ENCODE measurements around the gene SCARB2. TPM values are rescaled to one million over a fixed set of nuclear protein-coding genes. Genes with fewer than 3 reads are reported as not detected.
"Not testable (repeated sequence)": the region's sequence is repeated elsewhere in the genome, so short reads cannot be mapped to it uniquely, and the experiment has no call there.

The SCARB2 gene, protein sequence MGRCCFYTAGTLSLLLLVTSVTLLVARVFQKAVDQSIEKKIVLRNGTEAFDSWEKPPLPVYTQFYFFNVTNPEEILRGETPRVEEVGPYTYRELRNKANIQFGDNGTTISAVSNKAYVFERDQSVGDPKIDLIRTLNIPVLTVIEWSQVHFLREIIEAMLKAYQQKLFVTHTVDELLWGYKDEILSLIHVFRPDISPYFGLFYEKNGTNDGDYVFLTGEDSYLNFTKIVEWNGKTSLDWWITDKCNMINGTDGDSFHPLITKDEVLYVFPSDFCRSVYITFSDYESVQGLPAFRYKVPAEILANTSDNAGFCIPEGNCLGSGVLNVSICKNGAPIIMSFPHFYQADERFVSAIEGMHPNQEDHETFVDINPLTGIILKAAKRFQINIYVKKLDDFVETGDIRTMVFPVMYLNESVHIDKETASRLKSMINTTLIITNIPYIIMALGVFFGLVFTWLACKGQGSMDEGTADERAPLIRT
- 213 TPM for total RNA-seq

DNA sequence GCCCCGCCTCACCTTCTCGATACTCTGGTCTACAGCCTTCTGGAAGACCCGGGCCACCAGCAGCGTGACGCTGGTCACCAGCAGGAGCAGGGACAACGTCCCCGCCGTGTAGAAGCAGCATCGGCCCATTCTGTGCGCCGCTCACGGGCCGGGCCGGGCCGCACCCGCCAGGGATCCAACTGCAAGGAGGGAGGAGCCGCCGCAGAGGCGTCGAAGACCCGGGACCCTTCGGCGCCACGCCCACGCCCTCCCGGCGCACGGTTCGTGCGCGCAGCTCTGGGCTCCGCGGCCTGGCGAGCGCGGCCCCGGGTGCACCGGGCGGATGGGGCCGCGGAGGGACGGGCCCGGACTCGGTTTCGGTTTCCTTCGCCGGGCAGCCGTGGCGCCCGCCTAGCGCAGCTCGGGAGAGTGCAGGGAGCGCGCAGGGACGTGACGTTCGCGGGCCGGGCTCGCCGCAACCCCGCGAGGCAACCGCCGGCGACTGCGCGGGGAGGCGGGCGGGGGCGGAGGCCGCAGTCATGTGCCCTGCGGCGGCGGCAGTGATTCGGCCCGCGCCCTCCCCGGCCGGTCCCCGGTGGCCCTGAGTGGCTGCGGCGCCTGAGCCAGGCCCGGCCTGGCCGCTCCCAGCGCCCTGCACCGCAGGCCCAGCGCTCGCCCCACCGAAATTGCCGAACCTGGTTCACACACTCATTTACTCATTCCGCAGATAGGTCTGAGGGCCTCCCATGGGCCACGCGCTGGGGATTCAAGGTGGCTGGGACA is at the start of gene SCARB2:
Gene SCARB2 (minus strand): TSS at position 410 of the 762 bp plus-strand sequence. CDS start 281 bp downstream, at position 129.
- DNase-seq (ENCODE audit: low spot score) = peak; percentile 88

DNA sequence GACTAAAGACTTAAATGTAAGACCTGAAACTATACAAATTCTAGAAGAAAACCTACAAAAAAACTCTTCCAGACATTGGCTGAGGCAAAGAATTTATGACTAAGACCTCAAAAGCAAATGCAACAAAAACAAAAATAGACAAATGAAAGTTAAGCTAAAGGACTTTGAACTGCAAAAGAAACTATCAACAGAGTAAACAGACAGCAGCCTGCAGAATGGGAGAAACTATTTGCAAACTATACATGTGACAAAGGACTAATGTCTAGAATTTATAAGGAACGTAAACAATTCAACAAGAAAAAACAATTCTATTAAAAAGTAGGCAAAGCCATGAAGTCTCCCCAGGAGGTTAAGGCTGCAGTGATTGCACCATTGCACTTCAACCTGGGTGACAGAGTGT is 46.9 kb upstream of the SCARB2 start:
- DNase-seq (ENCODE audit: low spot score) = no peak

DNA sequence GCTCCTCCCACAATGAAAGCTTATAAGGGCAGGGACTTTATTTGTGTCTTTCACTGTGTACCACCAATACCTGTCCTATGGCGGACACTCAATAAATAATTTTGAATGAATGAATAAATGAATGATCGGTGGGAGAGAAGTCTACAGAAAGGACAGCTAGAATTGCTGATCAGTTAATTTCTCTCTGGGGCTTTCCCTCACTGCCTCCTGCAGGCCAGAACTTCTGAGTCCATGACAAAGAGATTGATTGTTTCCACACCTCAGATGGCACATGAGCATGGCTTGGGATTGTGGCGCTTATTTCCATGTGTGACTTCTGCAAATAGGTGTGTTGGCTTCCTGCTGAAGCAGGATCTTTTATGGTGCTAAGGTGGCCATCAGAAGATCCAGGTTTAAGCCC is 44.2 kb upstream of the SCARB2 start:
- DNase-seq (ENCODE audit: low spot score) = no peak

DNA sequence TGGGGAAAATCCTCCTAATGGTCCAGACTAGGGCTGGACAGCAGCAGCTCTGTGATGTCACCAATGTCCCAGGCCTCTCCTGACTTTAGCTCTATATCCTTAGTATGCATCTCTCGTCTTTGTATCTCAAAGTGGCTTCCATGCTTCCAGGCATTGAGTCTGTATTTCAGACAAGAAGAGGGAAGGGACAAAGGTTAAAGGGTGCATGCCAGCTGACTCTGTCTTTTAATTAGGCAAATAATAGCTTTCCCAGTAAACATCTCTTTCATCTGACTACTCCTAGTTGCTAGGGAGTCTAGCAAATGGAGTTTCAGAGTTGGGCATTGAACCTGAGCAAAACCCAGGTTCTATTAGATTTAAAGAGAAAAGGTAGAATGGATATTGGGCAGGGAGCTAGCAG is 43.3 kb upstream of the SCARB2 start:
- no peak for DNase-seq (ENCODE audit: low spot score)

DNA sequence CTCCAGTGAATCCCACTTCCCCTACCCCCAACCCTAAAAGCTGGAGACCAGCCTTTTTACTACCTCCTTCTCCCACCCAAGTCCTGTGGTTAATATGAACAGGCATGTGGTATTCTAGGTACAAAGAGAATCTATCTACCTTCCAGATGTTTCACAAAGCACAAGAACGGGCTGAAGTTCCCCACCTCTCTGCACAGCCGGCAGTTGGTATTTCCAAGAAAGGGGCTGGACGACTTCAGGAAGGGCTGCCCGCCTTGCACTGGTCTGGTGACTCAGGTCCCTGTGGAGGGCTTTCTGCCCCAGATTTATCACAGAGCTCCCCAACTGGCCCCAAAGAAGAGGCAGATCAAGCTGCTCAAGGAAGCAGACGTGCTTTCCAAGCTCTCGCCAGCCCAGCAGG is 42.4 kb upstream of the SCARB2 start:
- no peak for DNase-seq (ENCODE audit: low spot score)

DNA sequence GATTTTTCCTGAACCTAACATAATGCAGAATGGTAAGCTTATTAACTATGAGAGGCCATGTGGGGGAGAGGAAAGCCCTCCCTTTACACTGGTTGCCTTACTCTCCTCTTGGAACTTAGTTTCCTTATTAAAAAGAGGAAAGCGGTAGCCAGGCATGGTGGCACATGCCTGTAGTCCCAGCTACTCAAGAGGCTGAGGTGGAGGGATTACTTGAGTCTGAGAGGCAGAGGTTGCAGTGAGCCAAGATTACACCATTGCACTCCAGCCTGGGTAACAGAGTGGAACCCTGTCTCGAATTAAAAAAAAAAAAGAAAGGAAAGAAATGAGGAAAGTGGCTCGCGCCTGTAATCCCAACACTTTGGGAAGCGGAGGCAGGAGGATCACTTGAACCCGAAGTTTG is 39.9 kb upstream of the SCARB2 start:
- no peak for DNase-seq (ENCODE audit: low spot score)

DNA sequence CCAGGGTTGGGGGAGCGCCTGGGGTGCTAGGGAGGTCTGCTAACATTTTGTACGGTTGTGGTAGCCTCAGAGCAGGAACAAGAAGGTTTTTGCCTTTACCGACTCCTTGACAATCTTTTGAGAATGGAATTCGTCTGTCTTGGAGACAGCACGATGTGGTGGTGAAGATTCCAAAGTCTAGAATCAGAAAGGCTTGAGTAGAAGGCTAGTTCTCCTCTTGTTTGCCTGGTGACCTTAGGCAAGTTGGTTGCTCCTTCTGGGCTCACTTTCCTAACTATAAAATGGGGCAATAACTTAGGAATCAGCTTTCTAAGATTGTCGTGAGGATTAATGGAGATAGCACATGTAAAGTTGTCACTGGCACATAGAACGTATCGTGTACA is 38.6 kb upstream of the SCARB2 start:
- no peak for DNase-seq (ENCODE audit: low spot score)

DNA sequence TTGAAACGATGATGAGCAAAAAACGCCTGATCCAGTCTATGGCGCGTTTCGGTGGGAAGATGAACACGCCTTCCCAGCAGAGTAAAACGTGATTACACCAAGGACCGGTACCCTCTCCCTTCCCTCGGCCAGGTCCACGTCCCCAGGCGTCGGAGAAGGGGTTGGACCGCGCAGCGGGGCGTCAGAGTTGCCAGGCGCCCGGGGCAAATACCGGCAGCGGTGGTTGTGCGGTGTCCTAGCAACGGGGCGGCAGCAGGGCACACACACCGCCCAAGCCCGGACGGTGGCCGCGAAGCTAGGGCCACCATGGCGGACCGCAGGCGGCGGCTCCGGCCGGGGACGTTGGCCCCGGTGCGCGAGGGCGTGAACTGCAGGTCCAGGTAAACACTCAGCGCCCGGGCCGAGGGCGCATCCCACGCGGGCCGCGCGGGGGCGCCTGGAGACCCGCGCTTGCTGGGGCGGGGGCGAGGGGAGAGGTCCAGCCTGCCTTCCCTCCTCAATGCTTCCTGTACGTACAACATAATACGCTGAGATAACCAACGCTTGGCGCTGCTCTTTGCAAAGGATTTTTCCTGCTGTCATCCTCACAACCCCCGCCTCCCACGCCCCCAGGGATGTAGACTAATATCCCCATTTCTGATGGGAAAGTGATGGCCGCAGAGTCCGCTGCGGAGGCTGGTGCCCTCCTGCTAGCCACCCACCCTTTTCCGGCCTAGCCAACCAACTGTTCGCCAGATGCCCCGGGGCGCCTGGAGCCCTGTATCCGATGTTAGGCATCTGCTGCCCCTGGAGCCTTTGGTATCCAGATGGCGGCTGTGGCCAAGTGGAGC is 38.0 kb upstream of the SCARB2 start, which contains the start of gene FAM47E:
Gene FAM47E (plus strand): TSS at position 281 of the 830 bp plus-strand sequence. CDS start 26 bp downstream, at position 307.
- peak; percentile 73 for DNase-seq (ENCODE audit: low spot score)

DNA sequence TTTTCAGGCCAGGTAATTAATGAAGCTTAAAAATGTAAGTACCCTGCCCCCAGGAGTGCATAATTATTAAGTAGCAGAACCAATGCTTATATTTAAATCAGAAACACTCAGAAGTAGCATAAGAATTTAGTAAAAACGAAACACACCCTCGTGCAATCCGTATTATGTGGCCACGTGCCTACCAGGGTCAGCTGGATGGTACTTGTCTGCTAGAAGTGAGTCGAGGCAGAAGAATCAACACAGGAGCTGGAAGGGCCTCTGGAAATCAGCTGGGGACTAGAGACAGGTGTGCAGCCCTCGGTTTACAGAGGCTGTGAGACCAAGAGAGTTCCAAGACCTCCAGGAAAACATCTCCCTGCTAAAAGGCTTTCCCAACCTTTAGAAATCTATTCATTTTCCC is 37.3 kb upstream of the SCARB2 start:
- DNase-seq (ENCODE audit: low spot score) = no peak

DNA sequence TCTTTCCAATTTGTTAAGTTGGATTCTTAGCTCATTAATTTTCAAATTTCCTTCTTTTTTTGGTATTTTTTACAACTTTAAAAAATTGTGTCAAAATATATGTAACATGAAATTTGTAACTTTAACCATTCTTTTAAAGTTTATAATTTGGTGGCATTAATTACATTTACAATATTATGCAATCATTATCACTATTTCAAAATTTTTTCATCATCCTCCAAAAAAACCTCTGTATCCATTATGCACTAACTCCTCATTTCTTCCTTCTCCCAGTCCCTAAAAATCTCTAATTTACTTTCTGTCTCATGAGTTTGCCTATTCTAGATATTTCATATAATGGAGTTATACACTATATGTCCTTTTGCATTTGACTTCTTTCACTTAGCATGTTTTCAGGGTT is 33.2 kb upstream of the SCARB2 start:
- no peak for DNase-seq (ENCODE audit: low spot score)

DNA sequence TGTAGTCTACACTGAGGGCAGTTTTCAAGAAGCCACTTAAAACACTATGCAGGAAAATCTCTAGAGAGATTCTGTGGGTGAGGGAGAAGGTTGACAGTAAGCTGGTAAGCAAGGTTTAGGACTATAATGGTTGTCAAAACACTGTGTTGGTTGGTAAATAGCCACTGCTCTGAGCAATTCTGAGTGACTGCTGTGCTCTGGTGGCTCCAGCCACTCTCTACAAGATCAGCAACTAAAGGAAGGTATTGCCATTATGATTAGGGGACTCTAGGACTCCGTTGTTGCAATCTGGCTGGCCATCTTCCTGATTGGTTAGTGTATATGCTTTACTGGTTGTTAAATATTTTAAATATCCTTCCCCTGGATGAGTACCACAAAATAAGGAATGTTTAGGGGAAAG is 32.4 kb upstream of the SCARB2 start:
- DNase-seq (ENCODE audit: low spot score) = no peak

DNA sequence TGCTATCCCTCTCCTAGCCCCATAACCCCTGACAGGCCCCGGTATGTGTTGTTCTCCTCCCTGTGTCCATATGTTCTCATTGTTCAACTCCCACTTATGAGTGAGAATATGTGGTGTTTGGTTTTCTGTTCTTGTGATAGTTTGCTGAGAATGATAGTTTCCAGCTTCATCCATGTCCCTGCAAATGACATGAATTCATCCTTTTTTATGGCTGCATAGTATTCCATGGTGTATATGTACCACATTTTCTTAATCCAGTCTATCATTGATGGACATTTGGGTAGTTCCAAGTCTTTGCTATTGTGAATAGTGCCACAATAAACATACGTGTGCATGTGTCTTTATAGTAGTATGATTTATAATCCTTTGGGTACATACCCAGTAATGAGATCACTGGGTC is 30.3 kb upstream of the SCARB2 start:
- DNase-seq (ENCODE audit: low spot score) = not testable (repeated sequence)

DNA sequence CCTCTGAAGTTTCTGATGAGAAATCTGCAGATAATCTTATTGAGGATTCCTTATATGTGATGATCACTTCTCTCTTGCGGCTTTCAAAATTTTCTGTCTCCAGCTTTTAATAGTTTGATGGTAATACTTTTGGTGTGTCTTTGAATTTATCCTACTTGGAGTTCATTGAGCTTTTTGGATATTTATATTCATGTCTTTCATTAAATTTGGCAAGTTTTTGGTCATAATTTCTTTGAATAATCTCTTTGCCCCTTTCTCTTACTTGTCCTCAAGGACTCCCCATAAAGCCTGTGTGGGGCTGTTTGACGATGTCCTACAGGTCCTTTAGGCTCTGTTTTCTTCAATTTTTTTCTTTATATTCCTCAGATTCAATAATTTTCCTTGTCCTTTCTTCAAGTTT is 26.6 kb upstream of the SCARB2 start:
- no peak for DNase-seq (ENCODE audit: low spot score)

DNA sequence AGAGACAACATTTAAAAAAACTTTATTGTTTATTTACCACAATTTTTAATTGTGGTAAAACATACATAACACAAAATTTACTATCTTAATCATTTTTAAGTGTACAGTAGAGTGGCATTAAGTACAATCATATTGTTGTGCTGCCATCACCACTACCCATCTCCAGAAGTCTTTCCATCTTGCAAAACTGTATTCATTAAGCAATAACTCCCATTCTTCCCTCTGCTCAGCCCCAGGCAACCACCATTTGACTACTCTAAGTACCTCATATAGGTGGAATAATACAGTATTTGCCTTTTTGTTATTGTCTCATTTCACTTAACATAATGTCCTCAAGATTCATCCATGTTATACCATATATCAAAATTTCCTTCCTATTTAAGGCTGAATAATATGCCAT is 25.1 kb upstream of the SCARB2 start:
- no peak for DNase-seq (ENCODE audit: low spot score)

DNA sequence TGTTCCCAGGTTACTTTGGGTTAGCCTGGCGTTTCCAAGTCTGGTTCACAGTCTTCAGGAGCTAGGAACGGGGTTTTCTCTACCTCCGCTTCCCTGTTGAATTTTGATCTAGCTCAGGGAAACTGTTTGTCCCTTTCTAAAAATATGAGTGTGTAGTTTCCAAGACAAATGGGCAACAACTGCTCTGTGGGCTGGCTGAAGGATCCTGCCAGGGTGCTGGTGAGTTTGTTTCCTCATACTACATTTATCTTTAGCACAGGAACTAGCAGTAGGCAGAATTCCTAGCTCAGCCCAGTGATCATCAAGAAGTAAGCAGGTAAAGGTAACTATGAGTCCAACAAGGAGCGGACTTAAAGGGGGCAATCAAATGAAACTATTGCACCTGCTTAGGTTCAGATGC is 24.6 kb upstream of the SCARB2 start:
- DNase-seq (ENCODE audit: low spot score) = no peak

DNA sequence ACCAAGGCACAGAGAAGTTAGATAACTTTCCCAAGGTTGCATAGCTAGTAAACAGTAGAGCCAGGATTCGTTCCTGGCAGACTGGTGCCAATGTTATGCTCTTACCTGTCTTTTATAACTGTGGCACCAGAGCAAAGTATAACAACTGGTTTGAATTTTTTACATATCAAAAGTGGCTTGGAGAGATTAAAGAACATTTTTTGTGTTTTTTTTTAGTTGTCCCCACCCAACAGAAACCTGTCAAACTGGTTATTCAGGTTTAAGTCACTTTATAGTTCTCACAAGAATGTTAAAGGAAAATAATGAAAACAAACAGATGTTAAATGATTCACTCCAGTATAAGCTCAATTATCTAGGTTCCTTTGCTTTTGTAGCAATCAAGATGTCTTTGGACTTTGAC is 22.3 kb upstream of the SCARB2 start:
- DNase-seq (ENCODE audit: low spot score) = no peak

DNA sequence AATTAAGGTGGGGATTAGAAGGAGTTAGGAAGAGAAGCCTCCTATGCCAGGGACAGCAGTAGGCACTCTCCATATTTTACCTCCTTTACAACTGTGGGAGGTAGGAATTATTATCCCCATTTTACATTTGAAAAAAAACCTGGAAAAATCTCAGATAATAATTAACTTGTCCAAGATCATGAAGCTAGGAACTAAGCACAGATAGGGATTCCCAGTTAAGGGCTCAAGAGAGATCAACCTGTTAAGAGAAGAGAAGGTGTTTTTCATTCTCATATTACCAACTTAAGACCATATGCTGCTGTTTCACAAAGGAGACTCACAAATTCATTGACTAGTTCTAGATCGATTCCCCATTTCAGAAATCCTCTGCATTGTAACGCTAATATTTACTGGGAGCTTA is 21.8 kb upstream of the SCARB2 start:
- DNase-seq (ENCODE audit: low spot score) = no peak

DNA sequence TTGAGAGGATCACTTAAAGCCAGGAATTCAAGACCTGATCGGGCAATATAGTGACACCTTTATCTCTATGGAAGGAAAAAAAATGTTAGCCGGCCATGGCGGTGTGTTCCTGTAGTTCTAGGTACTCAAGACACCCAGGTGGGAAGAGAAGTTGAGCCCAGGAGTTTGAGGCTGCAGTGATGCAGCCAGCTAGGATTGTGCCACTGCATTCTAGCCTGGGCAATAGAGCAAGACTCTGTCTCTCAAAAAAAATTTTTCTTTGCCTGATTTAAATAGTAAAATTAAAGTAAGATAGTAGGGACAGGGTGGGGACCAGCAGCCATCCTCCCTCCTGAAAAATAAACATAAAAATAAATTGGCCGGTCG is 21.0 kb upstream of the SCARB2 start:
- no peak for DNase-seq (ENCODE audit: low spot score)

DNA sequence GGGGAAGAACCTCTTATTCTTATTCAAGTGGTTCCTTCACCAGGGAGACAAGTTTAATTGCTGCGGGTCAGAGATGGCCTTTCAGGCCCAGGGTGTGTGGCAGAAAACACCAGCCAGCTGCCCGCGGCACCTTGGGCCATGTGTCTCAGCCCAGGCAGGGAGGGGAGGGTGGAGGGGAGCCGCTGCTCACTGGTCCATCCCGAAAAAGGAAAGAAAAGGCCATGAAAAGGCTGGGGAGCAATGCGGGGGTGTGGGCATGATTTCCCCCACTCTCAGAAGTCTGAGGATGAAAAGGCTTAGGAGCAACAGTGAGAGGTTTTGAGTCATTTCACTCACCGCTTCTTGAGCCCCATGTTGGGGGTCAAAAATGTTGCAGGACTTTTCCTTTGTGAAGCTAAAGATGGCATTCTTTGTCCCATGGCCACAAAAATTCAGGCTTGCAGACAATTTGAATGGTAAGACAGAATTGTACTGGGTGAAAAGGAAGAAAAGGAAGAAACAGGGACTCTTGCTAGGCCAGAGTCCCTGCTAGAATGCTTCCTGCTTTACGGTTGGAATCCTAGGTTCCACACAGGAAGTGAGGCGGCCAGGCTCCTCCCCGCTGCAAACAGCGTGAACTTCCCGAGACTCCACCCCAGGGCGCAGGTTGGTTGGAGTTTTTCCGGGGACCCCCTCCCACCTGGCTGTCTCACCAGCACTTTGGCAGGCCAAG is 20.5 kb upstream of the SCARB2 start:
- no peak for DNase-seq (ENCODE audit: low spot score)

DNA sequence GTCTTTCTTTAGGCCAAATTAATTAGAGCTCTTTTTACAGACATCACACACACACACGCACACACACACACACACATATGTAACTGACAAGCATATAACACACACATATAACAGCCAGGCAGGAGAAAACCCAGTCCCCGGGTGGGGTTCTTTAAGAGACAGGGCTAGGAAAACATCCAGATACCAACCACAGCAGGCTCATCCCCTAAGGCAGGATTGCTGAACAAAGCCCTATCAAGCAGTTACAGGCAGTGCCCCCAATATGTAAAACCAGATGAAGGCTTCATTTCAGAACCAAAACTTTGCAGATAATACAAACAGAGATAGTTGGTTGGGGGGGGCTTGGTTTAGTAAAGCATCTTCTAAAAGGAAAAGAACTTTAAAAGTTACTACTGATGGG is 19.9 kb upstream of the SCARB2 start:
- DNase-seq (ENCODE audit: low spot score) = no peak

DNA sequence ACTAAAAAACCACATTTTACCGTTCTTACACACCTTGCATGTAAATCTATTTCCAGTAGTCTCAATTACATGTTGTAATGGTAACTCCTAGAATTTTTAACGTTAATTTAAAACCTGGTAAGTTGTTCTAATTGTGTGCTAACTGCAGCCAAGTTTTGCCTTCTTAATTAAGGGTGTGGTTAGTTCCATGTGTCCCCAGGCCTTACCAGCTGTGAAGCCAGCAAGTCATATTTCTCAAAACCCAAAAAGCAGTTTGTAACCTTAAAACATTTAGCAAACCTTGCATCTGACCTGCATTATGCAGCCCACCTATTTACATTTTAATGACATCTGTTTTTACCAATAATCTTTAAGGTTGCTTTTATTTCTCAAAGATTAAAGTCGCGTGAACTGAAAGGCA is 19.5 kb upstream of the SCARB2 start:
- no peak for DNase-seq (ENCODE audit: low spot score)

DNA sequence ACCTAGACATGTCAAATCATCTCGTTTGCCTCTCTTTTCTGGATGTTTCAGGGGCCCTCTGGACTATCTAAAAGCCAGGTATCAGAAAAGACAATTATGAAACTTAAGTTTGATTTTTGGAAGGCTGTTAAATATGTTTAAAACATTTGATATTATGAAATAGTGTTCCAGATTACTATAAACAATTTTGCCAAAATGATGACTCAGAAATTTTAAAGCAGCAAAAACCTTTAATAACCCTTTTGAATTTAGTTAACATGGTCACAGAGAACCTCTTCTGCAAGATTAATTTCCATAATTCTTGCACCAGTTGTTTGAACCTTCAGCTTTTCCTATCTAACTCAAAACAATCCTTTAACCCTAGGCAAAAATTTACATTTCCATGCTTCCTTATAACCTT is 19.1 kb upstream of the SCARB2 start:
- no peak for DNase-seq (ENCODE audit: low spot score)
